Measurements from ENCODE around the gene KCNMB2.

The KCNMB2 gene

DNA sequence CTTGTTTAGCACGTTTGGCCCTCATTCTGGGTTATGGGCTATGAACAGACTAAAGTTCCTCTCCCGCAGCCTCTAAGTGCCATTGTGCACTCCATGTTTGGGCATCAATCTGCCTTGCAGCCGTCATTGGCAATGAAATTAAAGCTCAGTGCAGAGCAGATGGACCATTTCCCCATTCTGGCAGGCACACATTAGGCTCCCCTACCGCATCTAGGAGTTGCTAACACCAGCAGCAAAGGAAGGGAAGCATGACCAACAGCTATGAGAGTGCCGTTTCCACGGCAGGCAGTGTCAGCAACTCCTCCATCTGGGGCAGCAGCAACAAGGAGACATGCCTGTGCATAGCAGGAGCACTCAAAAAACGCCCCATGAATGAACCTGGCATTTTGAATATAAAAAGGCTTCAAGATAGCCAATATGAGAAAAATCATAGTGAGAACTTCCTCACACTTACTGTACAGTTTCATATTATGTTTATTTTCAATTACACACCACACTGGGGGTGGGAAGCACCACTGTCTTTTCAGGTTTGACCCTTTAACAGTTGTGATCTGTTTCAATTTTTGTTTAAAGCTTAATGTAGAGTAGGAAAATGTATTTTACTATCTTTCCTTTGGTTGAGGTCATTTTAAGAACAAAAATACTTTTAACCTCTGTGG, 218.7 kb downstream of the KCNMB2 start:
- no peak for DNase-seq (ENCODE audit: low spot score)

DNA sequence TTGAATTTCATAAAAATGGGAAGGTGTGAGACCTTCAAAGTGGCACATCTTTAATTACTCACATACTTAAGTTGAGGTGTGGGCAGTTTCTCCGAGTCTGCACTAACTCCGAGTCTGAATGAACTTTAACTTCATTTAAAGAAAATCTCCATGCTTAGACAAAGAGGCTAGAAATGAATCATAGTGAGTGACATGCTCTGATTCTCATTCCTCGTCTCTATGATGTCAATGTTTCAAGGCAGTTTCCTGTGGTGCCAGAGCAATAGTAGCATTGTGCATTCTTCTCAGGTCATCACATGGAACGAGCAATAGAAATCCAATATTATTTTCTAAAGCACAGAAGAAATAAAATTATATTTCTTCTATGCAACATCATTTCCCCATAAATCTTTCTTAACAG, 224.8 kb downstream of the KCNMB2 start:
- no peak for DNase-seq (ENCODE audit: low spot score)

DNA sequence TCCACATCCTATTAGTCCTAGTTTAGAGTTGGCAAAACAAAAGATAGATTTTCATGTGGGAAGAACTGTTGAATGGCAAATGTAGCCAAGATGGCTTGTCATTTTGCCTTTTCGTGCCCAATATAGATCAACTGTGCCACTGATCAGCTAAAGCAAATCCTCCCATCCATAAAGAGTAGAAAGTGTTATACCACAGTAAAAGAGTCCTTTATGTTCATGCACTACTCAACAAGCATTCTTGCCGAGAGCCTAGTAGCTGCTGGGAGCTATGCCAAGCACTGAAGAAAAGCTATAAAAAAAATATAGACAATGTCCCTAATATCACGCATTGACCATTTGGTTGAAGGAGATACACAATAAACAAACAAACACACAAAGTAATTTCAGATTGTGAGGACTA, 225.2 kb downstream of the KCNMB2 start:
- DNase-seq (ENCODE audit: low spot score): no peak

DNA sequence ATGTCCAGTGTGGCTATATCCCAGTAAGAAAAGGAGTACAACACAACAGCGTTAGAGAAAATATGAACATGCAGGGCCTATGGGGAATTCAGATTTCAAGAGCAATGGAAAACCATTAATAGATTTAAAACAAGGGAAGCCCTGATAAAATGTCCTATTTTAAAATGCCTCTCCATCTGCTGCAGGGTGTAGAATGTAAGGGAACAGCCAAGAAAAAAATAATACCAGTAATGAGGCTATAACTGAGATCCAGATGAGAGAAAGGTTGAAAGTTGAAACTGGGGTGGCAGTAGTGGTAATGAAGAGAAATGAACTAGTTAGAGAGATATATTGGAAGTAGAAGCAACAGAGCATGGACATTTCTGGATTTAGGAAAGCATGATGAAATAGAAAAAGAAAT, 226.1 kb downstream of the KCNMB2 start:
- no peak for DNase-seq (ENCODE audit: low spot score)

DNA sequence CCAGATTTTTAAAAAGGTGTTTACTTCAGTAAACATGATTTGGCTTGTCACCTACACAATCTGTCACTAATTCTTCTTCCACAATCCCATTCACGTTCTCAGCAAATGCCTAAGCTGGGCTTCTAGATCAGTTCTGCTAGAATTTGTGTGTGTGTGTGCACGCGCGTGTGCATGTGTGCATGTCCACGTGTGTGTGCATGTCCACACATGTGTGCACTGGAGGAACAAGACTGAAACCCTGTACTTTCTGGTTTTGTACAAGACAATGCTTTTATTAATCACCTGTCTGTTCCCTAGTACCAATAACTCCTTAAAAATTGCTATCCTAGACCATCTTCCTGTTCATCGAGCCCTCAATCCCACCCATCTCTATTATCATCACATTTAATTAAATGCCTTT, 229.2 kb downstream of the KCNMB2 start:
- no peak for DNase-seq (ENCODE audit: low spot score)

DNA sequence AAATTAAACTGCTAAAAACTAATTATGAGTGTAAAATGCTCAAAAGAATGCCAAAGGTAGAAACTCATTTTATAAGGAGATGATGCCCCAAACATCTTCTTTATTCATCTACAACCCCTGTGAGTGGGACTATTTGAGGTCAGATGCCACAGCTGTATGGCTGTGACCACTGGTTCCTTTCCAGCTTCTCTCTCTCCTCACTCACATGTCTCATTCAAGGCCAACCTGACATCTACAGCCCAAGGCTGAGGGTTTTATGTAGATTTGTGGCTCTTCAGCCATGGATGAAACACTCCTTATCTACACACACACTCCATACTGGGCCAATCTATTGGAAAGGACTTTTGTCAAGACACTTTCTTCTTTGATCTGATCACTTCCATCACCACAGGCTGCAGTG, 231.3 kb downstream of the KCNMB2 start:
- no peak for DNase-seq (ENCODE audit: low spot score)

DNA sequence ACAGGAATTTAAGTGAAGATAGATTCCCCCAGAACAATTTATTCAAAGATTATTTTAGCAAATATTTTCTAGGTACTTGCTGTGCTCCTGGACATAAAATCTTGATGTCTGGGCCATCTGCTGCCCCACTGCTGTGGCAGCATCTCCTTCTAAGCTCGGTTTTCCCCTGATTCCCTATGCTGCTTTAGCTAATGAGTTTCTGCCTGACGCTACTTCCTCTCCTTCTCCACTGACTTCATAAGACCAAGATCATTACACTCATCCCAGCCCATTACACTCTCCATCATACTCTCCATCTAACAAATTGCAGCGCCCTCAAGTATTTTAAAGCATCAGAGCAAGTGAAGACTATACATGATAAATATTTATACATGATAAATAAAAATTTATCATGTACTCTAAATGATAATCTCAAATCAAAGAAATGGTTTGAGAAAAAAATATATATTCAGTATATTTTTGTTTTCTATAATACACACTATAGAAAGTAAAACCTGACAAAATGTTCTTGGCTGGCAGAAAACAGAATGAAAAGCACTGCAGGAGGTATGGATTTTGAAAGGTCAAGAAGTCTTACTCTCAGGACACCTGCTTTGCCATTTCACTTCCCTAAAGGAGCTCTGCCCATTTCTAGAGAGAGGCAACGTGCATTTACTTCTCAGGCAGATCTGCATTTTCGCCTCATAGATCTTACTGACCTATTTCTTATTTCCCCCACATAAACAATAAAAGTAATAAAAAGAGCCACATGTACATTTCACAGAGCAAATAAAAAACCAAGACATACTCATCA, 232.0 kb downstream of the KCNMB2 start:
- no peak for DNase-seq (ENCODE audit: low spot score)

DNA sequence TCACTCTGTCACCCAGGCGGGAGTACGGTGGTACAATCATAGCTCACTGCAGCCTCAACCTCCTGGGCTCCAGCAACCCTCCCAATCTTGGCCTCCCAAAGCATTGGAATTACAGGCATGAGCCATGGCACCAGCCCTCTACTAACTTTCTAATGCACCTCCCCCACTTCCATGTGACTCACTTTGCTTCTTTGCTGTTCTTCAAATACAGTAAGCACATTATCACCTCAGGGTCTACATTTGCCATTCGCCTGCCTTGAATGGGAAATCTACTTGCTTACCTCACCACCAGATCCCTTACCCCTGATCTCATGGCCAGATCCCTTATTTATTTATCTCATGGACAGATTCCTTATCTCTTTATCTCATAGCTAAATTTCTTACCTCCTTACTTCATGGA, 235.3 kb downstream of the KCNMB2 start:
- no peak for DNase-seq (ENCODE audit: low spot score)

DNA sequence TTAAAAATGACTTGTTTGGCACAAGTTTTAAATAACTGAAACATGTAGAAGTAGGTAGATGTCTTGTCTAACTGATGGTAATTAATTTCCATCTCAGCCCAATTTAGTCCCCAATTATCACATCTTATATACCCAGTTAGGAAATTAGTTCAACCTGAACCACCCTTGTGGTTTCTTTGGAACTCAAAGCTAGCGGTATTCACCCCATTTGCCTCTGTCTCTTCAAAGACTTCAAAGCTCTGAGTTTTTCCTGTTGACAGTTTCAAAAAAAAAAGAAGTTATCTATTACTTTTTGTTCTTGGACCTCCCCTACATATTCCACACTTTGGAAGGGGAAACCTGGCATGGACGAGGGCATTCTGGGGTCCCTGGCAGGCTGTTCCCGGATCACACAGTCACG, 236.5 kb downstream of the KCNMB2 start:
- DNase-seq (ENCODE audit: low spot score): no peak

DNA sequence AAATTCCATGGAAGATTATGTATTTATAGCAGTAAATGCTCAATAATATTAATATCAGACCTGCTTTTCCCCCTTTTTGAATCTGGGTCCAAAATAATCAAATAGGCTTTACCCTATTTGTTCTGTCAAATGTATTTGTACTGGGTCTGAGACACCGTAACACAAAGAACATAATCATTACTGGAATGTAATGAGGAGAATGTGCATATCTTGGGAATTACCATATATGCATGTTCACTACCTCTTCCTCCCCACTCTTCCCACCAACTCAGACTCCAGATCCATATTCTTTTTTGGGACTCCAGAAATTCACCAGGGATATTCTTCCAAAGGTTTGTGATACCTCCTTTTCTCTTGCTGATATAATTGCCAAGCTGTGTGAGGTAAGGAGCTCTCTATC, 237.1 kb downstream of the KCNMB2 start:
- DNase-seq (ENCODE audit: low spot score): no peak

DNA sequence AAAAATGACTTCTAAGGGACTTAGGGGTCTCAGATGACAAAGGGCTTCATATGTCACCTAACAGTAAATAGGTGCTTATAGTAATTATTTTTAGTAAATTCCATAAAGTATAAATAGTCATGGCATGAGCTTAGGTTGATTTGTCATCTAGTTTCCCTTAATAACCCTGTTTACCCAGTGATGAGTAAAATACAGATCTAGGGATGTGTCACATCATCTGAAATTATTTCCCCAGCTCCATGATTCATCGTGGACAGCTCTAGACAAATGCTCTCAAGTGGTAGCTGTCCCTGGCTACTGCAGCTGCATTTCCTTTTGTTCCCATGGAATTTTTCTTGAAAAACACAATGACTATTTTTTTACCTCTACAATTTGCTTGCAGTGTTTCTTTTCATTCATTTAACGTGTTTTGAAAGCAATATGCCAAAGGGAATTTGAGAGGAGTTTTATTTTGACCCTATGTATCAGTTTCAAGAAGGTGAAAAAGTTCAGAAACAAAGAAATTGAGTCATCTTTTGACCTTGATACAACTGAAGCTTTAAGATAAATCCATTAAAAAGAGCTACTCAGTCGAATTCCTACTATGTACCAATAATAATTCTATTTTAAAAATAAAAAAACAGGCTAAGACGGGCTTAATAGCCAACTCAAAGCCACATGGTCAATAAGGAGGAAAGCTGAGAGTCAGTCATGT, 241.6 kb downstream of the KCNMB2 start:
- DNase-seq (ENCODE audit: low spot score): no peak

DNA sequence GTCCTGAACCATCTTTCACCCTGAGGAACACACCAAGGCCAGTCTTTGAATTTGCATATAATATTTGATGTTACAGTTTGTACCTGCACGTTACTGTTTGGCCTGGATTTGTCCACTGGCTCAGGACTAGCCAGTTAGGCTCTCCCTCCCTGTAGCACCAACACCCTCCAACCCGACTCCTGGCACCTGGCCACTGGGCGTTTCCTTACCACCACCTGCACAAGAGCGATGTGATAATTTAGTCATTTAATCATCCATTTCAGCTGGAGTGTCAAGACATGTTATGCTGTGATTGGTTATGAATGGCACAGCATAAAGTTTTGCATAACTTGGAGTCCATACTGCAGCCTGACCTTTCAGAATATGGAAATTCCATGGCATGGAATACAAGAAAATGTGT, 242.4 kb downstream of the KCNMB2 start:
- DNase-seq (ENCODE audit: low spot score): no peak

DNA sequence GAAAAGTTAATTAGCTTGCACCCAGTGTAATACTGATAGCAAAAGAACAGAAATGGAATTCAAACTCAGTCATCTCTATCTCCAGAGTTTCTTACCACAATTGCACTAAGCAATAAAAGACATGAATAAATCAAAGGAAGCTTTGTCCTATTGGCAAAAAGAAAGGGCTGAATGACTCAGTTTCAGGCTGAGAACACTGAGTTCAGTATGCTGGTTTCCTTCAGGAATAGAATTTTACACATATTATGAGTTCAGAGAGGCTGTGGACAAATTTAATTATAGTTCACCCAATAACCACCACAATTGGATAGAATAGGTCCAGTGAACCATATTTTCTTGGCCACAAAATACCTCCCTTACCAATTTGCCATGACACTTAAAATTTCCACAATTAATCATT, 249.7 kb downstream of the KCNMB2 start:
- DNase-seq (ENCODE audit: low spot score): no peak

DNA sequence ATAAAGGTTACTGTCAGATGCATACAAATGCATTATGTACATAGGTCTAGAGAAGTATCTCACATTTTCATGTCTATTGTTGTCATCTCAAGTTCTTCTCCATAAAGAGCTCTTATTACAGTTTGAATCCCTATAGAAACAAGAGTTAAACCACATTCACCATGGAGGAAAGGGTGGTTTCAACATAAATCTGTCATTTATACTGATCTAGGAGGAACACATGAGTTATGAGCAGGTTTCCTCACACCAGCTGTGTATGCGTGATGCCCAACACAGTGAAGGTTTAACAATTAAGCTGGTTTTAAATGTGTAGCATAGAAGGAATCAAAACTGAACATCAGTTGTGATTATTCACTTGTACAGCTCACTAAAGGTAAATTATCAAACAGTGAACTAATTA, 251.7 kb downstream of the KCNMB2 start:
- no peak for DNase-seq (ENCODE audit: low spot score)

DNA sequence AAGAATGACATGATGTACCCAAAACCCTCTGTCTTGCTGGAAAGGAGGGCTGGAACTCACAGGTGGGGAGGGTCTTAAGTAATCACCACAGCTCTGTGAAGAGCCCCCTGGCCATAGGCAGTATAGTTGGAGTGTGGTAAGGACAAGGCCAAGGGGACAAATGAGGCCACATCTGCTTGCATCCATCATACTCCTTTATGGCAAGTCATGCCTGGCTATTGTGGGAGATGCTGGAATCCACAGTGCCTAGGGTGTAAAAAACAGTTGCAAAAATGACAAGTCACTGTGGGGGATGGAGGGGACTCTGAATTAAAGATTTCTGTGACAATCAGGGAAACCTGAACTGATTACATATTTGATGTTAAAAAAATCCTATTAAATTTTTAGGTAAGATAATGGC, 258.5 kb downstream of the KCNMB2 start:
- DNase-seq (ENCODE audit: low spot score): no peak

DNA sequence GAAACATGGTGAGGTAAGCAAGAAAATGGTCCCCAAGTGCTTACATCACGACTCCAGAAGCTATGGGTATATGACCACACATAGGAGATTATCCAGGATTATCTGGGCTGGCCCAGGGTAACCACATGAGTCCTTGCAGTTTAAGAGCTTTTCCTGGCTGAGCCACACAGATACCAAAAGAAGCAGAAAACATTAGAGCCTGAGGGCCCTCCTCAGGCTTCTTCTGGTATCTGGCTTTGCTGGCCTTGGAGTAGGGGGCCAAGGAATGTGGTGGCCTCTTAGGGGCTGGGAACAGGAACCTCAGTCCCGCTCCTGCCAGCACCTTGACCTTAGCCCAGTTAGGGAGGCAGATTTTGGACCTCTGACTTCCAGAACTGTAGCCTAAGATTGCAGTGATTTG, 259.1 kb downstream of the KCNMB2 start:
- DNase-seq (ENCODE audit: low spot score): no peak

DNA sequence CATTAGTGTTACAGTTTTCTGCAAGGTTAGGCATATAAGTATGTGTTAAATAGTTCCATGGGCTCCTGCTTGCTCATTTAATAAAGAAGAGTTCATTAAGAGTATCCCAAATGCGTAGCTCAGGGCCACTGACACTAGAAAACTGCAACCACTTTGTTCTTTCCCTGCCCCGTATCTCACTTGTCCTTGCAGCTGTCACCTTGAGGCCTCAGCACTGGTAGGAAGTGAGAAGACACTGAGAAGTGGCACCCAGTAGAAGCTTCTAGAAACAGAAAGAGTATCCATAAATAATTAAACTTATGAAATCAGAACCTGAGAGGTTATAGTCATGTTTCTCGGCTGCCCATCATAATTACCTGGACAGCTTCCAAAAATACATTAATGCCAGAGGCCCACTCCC, 266.0 kb downstream of the KCNMB2 start:
- DNase-seq (ENCODE audit: low spot score): no peak

DNA sequence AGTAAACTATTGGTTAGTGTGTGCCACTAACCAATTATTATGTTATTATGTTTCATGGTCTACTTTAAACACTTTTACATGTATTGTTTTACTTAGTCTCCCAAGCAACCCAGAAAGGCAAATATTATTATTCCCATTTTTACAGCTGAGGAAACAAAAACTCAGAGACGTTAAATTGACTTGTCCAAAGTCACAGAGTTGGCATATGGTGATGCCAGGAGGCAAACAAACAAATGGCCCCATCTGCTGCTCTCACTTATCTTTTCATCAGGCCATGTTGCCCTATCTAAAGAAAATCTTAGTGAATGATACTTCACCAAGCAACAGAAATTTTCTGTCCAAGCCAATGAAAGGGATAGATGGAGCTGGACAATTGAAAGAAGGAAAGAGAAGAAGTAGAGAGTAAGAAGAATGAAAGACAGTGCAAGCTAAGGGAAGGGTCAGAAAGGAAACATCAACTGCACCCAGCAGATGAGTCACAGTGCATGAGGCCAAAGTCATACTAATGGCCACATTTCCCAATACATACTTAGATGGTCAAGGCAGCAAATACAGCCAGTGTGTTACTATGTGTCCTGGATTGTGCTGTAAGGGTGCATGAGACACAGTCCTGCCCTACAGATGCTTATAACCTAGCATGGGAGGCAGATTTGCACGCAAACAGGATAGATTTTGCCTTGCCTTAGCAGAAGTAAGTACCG, 266.9 kb downstream of the KCNMB2 start:
- DNase-seq (ENCODE audit: low spot score): no peak

DNA sequence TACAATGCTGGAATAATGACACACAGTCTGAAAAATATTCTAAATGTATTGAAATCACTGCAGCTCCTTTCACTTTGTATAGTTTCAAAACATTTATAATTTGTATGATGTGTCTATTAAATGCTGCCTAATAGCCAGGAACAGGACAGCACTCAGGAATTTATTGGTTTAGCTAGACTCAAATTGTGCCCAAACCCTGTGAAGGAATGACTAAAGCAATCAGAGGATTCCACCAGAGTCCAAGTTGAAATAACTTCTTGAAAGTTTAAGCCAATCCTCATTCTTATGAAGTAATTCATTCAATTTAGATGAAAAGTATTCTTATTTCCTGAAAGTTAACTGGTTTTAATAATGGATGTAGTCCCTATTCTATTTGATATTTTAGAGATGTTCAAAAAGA, 268.4 kb downstream of the KCNMB2 start:
- DNase-seq (ENCODE audit: low spot score): no peak

DNA sequence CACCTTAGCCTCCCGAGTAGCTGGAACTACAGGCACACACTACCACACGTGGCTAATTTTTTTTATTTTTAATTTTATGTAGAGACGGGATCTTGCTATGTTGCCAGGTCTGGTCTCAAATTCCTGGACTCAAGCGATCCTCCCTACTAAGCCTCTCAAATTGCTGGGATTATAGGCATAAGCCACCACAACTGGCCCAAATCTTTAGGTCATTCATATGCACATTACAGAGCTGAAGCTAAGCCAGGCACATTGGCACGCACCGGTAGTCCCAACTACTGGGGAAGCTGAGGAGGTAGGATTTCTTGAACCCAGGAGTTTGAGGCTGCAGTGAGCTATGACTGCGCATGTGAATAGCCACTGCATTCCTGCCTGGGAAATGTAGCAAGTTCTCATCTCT, 269.5 kb downstream of the KCNMB2 start:
- DNase-seq (ENCODE audit: low spot score): no peak

DNA sequence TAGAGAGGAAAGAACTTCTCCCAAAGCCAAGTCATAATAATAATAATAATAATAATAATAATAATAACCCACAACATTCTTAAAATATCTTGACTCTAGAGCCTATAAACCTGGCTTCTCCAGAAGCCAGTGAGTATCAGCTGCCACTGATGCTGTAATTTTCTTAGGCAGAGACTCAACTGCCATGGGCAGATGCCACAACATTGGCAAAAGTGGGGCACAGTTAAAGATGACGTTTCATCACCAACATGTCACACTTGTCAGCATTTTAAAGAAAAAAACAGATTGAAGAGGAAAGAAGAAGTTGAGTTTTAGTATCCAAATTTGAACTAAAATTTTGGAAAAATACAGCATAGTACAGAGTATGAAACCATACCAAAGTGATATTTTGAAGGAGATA, 270.4 kb downstream of the KCNMB2 start:
- DNase-seq (ENCODE audit: low spot score): no peak

DNA sequence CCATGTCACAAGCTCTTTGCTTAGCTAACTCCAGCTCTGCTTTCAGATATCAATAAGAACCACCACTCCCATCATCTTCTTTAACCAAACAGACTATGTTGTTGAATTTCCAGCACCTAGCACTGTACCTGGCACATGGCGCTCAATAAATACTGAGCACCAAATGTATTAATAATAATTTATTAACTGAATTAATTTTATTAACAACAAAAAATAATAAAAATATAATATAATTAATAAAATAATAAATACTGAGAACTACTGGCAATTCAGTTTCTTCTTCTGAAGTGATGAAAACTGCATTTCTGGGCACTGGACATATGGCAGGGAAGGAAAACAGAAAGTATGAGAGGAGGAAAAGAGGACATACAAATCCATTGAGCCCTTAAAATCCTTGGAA, 271.5 kb downstream of the KCNMB2 start:
- DNase-seq (ENCODE audit: low spot score): no peak

DNA sequence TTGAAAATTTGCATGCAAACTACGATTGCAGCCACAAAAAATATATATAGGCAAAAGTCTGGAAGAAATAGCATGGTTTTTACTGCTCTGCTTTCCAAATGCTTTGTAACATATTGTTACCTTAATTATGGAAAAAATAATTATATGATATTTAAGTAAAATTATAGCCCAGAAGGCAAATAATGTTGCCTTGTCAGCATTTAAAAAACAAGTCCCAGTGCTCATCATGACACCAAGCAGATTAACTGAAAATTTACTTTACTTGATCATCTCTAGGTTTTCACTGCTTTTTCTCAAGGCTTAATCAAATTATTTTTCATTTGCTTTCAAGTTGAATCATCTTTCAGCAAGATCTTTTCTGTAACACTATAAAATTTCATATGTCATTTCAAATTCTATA, 272.5 kb downstream of the KCNMB2 start:
- no peak for DNase-seq (ENCODE audit: low spot score)

All from HuH-7 (cell line).